CD4-positive, alpha-beta memory T cell (primary cell): ENCODE results near the gene FER1L5. TPM values are rescaled to one million over a fixed set of nuclear protein-coding genes. Genes with fewer than 3 reads are reported as not detected.
"Not testable (repeated sequence)": the region's sequence is repeated elsewhere in the genome, so short reads cannot be mapped to it uniquely, and the experiment has no call there.

ENCODE experiments used
- CTCF ChIA-PET: fragments of 350-600 bp; sonication (Branson Sonifier 250); formaldehyde crosslinking; loops from one replicate; lab custom pipeline; 2021; ENCODE audit warnings: inconsistent platforms; ENCODE audit not compliant: partially characterized antibody; lab: Charles Lee
- POLR2A ChIA-PET: fragments of 350-600 bp; sonication (Branson Sonifier 250); formaldehyde crosslinking; loops from one replicate; lab custom pipeline; 2021; ENCODE audit not compliant: partially characterized antibody; lab: Charles Lee
- DNase-seq, 5 donors: peaks; one replicate each; pipeline versions ENCODE4 v3.0.0 to v3.0.0-alpha.2; 2020 to 2022; ENCODE audit warnings: mixed read lengths in 1 of 5
- H3K27ac ChIP-seq: one replicate; pipeline ENCODE4 v1.7.0; 2013; ENCODE audit warnings: low read depth, low read length
- H3K27me3 ChIP-seq: 2 replicates; pipeline ENCODE4 v1.7.0; 2013; ENCODE audit warnings: mild to moderate bottlenecking, low read length, moderate library complexity; ENCODE audit not compliant: insufficient read depth
- H3K36me3 ChIP-seq: 2 replicates; pipeline ENCODE4 v1.7.0; 2013; ENCODE audit warnings: mild to moderate bottlenecking, low read length, moderate library complexity; ENCODE audit not compliant: insufficient read depth
- H3K4me1 ChIP-seq: 2 replicates; pipeline ENCODE4 v1.7.0; 2013; ENCODE audit warnings: mild to moderate bottlenecking, low read length, moderate library complexity; ENCODE audit not compliant: insufficient read depth
- H3K4me3 ChIP-seq, 2 donors: one replicate each; pipeline ENCODE4 v1.7.0; 2013; ENCODE audit warnings: low read length in 2 of 2, mild to moderate bottlenecking in 1 of 2
- H3K9me3 ChIP-seq, 2 donors: one replicate each; pipeline ENCODE4 v1.7.0; 2013; ENCODE audit warnings: low read length in 2 of 2, control low read depth in 1 of 2; ENCODE audit not compliant: control insufficient read depth in 1 of 2
- H3K27ac Mint-ChIP-seq, 7 donors: one replicate each; pipeline ENCODE4 v1.8.0; 2020 to 2021; ENCODE audit warnings: mixed read lengths in 7 of 7, mild to moderate bottlenecking in 6 of 7, inconsistent platforms in 3 of 7, moderate library complexity in 3 of 7
- H3K27me3 Mint-ChIP-seq, 2 donors: one replicate each; pipeline ENCODE4 v1.8.0; 2020 to 2021; ENCODE audit warnings: mixed read lengths in 2 of 2
- H3K36me3 Mint-ChIP-seq, 2 donors: one replicate each; pipeline ENCODE4 v1.8.0; 2020 to 2021; ENCODE audit warnings: mixed read lengths in 2 of 2, inconsistent platforms in 1 of 2, mild to moderate bottlenecking in 1 of 2
- H3K4me1 Mint-ChIP-seq, 4 donors: one replicate each; pipeline ENCODE4 v1.8.0; 2020 to 2021; ENCODE audit warnings: mixed read lengths in 4 of 4, mild to moderate bottlenecking in 1 of 4
- H3K4me3 Mint-ChIP-seq, 8 donors: one replicate each; pipeline ENCODE4 v1.8.0; 2020 to 2021; ENCODE audit warnings: mixed read lengths in 8 of 8, mild to moderate bottlenecking in 7 of 8, moderate library complexity in 6 of 8, inconsistent platforms in 3 of 8
- H3K9me3 Mint-ChIP-seq, 8 donors: one replicate each; pipeline ENCODE4 v1.8.0; 2020 to 2021; ENCODE audit warnings: mixed read lengths in 8 of 8, mild to moderate bottlenecking in 5 of 8, inconsistent platforms in 3 of 8, moderate library complexity in 1 of 8
- intact Hi-C: fragments of 100-400 bp; cut with micrococcal nuclease; formaldehyde crosslinking; loops from one replicate; pipeline ENCODE4 v1.15.1; 2023
- polyA plus RNA-seq, 2 donors: library from polyadenylated mRNA; unstranded; fragments of 300-500 nt; fragmentation: Illumina TruSeq; gene quantifications; one replicate each; pipeline ENCODE4 v1.2.3, GENCODE V29; 2021
- total RNA-seq, 2 experiments: library from RNA; stranded (reverse); gene quantifications; one replicate each; pipeline ENCODE4 v1.2.3, GENCODE V29; 2021

FER1L5 gene
- total and polyA plus RNA-seq, 4 experiments from 2014 or later = not detected

DNA sequence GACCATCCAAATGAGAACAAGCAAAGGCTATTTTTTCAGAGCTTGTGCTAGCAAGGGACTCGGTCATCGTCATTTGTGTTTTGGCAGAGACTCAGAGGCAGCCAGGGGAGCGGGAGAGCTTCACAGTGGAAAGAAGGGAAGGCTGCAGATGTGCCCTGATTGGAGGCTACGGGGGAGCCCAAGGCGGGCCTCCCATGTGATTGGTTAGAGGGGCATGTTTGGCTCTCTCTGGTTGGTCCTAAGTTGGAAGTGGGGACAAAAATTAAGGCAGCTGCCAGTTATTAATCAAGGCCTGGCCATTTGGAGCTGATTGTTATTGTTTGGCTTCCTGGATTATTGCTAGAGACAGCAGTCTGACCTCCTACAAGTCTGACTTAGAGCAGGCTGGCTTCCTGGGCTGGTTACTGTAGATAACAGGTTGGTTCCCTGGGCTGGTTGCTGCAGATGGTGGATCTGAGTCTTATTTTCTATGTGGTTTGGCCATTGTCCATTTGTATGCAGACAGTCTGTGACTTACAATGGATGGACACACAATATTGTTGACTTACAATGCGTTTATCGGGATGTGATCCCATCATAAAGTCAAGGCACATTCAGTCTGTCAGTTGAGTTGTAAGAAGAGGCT is 5.9 kb downstream of the FER1L5 start:
- ChIA-PET POLR2A (no interaction called here), CTCF (no interaction called here)
- H3K36me3 ChIP-seq = no peaks in the 10 kb centered on the region
- Mint-ChIP-seq H3K27ac (peak overlapping the region in 2 of 7 donors; percentile 51 to 62), H3K27me3 (no peaks in the 10 kb centered on the region), H3K4me3 (no peak overlapping the region), H3K4me1 (no peaks in the 10 kb centered on the region), H3K9me3 (peaks cover 0 to 3% (median 0%) of the 10 kb centered on the region in 8 donors), H3K36me3 (no peaks in the 10 kb centered on the region)
- no peak overlapping the region for H3K27ac ChIP-seq
- no peaks in the 10 kb centered on the region for H3K27me3 ChIP-seq
- DNase-seq = no peak
- no peaks in the 10 kb centered on the region for H3K4me1 ChIP-seq
- intact Hi-C loops = no loop called here
- no peak overlapping the region for H3K4me3 ChIP-seq
- H3K9me3 ChIP-seq = no peaks in the 10 kb centered on the region

DNA sequence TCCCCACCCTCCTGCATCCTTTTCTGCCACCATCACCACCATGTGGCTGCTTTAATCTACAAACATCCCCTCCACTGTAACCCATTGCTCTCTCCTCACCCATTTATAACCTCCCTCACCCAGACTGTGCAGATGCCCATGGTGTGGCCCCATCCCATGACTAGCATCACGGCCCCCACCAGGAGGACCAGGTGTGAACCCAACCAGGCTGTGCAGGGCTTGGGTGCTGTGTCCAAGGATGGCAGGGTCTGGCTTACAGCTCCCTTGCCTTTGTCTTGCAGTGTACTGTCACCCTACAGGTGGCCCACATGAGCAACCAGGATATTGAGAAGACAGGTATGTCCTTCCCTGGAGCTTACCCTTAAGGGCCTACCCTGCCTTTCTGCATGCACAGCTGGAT is 6.8 kb downstream of the FER1L5 start:
- no peaks in the 10 kb centered on the region for H3K4me1 ChIP-seq
- POLR2A ChIA-PET = no interaction called here
- no peak overlapping the region for H3K4me3 ChIP-seq
- no peaks in the 10 kb centered on the region for H3K36me3 ChIP-seq
- no peaks in the 10 kb centered on the region for H3K9me3 ChIP-seq
- Mint-ChIP-seq H3K36me3 (no peaks in the 10 kb centered on the region), H3K9me3 (peaks cover 0 to 3% (median 0%) of the 10 kb centered on the region in 8 donors), H3K27me3 (no peaks in the 10 kb centered on the region), H3K27ac (no peak overlapping the region), H3K4me1 (no peaks in the 10 kb centered on the region), H3K4me3 (no peak overlapping the region)
- intact Hi-C loops = no loop called here
- H3K27me3 ChIP-seq = no peaks in the 10 kb centered on the region
- CTCF ChIA-PET = no interaction called here
- no peak for DNase-seq
- no peak overlapping the region for H3K27ac ChIP-seq

DNA sequence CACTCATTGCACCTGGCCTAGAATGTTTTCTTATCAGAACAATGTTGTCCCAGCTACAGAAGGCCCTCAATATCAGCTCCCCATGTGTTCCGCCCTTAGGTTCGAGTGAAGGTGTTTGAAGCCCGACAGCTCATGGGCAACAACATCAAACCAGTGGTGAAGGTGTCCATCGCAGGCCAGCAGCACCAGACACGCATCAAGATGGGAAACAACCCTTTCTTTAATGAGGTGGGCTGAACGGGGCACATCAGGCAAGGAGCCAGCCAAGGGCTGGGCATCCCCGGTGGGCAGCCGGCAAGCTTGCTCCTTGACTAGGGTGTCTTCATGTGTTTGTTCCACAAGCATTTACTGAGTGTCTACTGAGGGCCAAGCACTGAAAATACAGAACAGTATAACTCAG is 9.2 kb downstream of the FER1L5 start:
- Mint-ChIP-seq H3K4me1 (peaks cover 0 to 3% (median 0%) of the 10 kb centered on the region in 4 donors), H3K9me3 (peaks cover 0 to 3% (median 0%) of the 10 kb centered on the region in 8 donors), H3K27me3 (no peaks in the 10 kb centered on the region), H3K27ac (no peak overlapping the region), H3K36me3 (no peaks in the 10 kb centered on the region), H3K4me3 (no peak overlapping the region)
- CTCF ChIA-PET = no interaction called here
- Histone ChIP-seq H3K9me3 (no peaks in the 10 kb centered on the region), H3K27ac (no peak overlapping the region), H3K4me3 (no peak overlapping the region), H3K27me3 (no peaks in the 10 kb centered on the region), H3K4me1 (no peaks in the 10 kb centered on the region), H3K36me3 (no peaks in the 10 kb centered on the region)
- POLR2A ChIA-PET = no interaction called here
- DNase-seq = no peak
- intact Hi-C loops = no loop called here

DNA sequence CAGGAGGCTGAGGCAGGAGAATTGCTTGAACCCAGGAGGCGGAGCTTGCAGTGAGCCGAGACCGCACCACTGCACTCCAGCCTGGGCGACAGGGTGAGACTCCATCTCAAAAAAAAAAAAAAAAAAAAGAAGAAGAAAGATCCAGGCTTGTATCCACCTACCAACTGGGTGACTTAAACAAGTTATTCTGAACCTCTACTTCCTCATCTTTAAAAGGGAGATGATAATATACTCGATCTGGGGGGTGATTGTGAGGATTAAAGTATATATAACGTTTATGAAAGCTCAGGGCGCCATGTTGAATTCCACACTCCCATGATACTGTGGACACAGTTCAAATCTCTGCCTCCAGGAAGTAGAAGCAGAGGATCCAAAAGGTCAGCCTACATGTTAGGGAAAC is 12.2 kb downstream of the FER1L5 start:
- H3K27ac ChIP-seq, POLR2A ChIA-PET, intact Hi-C loops, H3K27ac Mint-ChIP-seq, H3K36me3 ChIP-seq, H3K4me1 ChIP-seq, H3K4me1 Mint-ChIP-seq, H3K27me3 ChIP-seq, CTCF ChIA-PET, H3K4me3 ChIP-seq, H3K9me3 Mint-ChIP-seq, DNase-seq, H3K4me3 Mint-ChIP-seq, H3K36me3 Mint-ChIP-seq, H3K9me3 ChIP-seq, H3K27me3 Mint-ChIP-seq: not testable (repeated sequence)

DNA sequence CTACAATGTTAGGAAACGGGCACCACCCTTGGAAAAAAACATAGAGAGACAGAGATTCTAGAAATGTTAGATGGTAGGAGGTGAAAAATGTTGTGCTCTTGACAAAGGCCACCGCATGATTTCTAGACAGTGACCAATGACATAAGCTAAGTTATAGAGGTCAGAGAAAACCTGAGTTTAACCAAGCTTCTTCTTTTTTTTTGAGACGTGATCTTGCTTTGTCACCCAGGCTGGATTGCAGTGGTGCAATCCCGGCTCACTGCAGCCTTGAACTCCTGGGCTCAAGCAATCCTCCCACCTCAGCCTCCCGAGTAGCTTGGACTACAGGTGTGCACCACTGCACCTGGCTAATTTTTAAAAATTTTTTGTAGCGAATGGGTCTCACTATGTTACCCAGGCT is 13.0 kb downstream of the FER1L5 start:
- Histone ChIP-seq H3K4me1 (no peaks in the 10 kb centered on the region), H3K27ac (no peak overlapping the region), H3K4me3 (no peak overlapping the region), H3K36me3 (no peaks in the 10 kb centered on the region), H3K27me3 (no peaks in the 10 kb centered on the region), H3K9me3 (no peaks in the 10 kb centered on the region)
- Mint-ChIP-seq H3K27ac (peak overlapping the region in 1 of 7 donors; percentile 11), H3K4me1 (peaks cover 0 to 3% (median 0%) of the 10 kb centered on the region in 4 donors), H3K9me3 (peaks cover 0 to 3% (median 0%) of the 10 kb centered on the region in 8 donors), H3K4me3 (no peak overlapping the region), H3K27me3 (peaks cover 0 to 2% of the 10 kb centered on the region in 2 donors), H3K36me3 (no peaks in the 10 kb centered on the region)
- no peak for DNase-seq
- POLR2A ChIA-PET = interaction anchor here (1.0 kb wide), 1 partner anchor 17 kb away, joined by 3 read pairs; the partner anchor contains the start of gene KANSL3
- CTCF ChIA-PET = no interaction called here
- intact Hi-C loops = no loop called here

DNA sequence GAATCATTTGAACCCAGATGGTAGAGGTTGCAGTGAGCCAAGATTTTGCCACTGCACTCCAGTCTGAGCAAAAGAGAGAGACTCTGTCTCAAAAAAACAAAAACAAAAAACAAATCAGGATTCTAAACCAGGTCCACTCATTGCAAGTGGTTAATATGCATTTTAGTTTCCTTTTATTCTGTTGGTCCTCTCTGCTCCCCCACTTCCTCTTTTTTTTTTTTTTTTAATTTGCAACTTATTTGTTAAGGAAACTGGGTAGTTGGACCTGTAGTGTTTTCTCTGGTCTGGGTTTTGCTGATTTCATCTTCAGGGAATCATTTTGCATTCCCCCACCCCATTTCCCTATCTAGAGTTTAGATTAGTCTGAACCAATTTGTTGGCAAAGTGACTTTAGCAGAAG is 14.0 kb downstream of the FER1L5 start:
- peaks cover 0 to 3% (median 0%) of the 10 kb centered on the region in 4 donors for H3K4me1 Mint-ChIP-seq
- POLR2A ChIA-PET = interaction anchor here (1.0 kb wide), 1 partner anchor 18 kb away, joined by 3 read pairs; the partner anchor contains the start of gene KANSL3
- no peak overlapping the region for H3K27ac Mint-ChIP-seq
- H3K27ac ChIP-seq = no peak overlapping the region
- no peaks in the 10 kb centered on the region for H3K27me3 ChIP-seq
- no peaks in the 10 kb centered on the region for H3K36me3 Mint-ChIP-seq
- CTCF ChIA-PET = no interaction called here
- peaks cover 0 to 2% of the 10 kb centered on the region in 2 donors for H3K27me3 Mint-ChIP-seq
- intact Hi-C loops = no loop called here
- H3K9me3 Mint-ChIP-seq = no peaks in the 10 kb centered on the region
- DNase-seq = no peak
- no peaks in the 10 kb centered on the region for H3K9me3 ChIP-seq
- no peaks in the 10 kb centered on the region for H3K36me3 ChIP-seq
- H3K4me3 ChIP-seq = no peak overlapping the region
- H3K4me3 Mint-ChIP-seq = no peak overlapping the region
- no peaks in the 10 kb centered on the region for H3K4me1 ChIP-seq

DNA sequence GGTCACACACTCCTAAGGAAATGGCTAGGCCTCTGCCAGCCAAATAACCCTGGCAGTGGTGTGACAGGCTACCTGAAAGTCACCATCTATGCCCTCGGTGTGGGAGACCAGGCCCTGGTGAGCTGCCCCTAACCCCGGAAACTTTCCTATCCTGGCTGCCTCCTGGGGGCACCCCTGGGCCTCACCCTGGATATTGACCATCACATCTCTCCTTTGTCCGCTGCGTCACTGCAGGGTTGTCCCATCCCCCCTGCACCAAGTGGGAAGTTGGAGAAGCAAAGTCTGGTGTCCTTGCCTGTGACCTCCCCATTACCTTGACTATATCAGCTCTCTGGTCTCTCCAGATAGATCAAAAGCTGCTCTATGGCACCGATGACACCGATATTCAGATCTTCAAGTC is 18.8 kb downstream of the FER1L5 start:
- POLR2A ChIA-PET = no interaction called here

More for the DNA sequence above, 18.8 kb downstream of the FER1L5 start:
- Histone ChIP-seq H3K4me3 (no peak overlapping the region), H3K9me3 (no peaks in the 10 kb centered on the region), H3K27me3 (no peaks in the 10 kb centered on the region), H3K4me1 (no peaks in the 10 kb centered on the region), H3K27ac (no peak overlapping the region), H3K36me3 (no peaks in the 10 kb centered on the region)
- CTCF ChIA-PET = interaction anchor here (1.0 kb wide), 1 partner anchor 16 kb away, joined by 3 read pairs; no protein-coding TSS in a partner anchor
- Mint-ChIP-seq H3K9me3 (peaks cover 0 to 2% (median 0%) of the 10 kb centered on the region in 8 donors), H3K27me3 (peaks cover 2 to 3% of the 10 kb centered on the region in 2 donors), H3K4me1 (no peaks in the 10 kb centered on the region), H3K4me3 (no peak overlapping the region), H3K27ac (no peak overlapping the region), H3K36me3 (no peaks in the 10 kb centered on the region)
- intact Hi-C loops = no loop called here
- no peak for DNase-seq
